ENCODE measurements around the gene TBCE. TPM values are rescaled to one million over a fixed set of nuclear protein-coding genes. Genes with fewer than 3 reads are reported as not detected.
A peak's percentile ranks its signal among the peaks of the same experiment; 100 is the strongest.

TBCE gene
- total and polyA plus RNA-seq, 7 donors, result 20.6 to 41.5 (median 26.8) TPM

- Histone ChIP-seq H3K4me3 (no peak overlapping the region), H3K4me1 (peaks cover 6% of the 10 kb centered on the region), H3K27me3 (ENCODE audit: insufficient read depth in 3 of 3, low read length in 2 of 3) (no peaks in the 10 kb centered on the region), H3K9me3 (no peaks in the 10 kb centered on the region), H3K36me3 (ENCODE audit: insufficient read depth in 1 of 2, low read depth in 1 of 2) (peaks cover 4 to 86% of the 10 kb centered on the region in 2 donors), H3K27ac (peak overlapping the region; percentile 11)
- DNase-seq, result no peak
- intact Hi-C loops (cut with DNase I), result no loop called here
- no peak for ATAC-seq
- no peak for TF ChIP-seq CTCF (IDR thresholded peaks at IDR 0.05)
- WGBS, 3 donors, result 97 to 99% (median 98%) methylated on average over 2 of the region's 2 CpGs
These were observed 118.3 kb downstream of the TBCE start for GRCh38 chr1:235485558-235485957.

DNA sequence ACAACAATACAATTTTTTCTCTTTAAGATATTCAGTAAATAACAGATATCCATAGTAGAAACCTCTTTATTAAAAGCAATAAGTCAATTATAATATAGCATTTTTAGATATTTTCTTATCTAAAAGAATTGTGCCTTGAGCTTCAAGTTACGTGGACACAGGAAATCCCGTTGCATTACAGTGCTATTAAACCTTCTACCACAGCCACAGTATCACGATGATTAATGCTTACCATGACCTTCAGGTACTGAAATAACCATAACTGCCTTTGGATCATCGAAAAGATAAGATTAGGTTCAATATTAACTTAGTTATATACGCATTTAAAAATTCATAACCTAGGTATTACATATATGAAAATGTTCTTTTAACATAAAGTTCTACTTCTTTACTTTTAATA lies 119.1 kb downstream of the TBCE start:
- DNase-seq, result no peak
- 62 to 67% (median 67%) methylated on average over 5 of the region's 5 CpGs for WGBS, 3 donors
- Histone ChIP-seq H3K27me3 (ENCODE audit: insufficient read depth in 3 of 3, low read length in 2 of 3) (no peaks in the 10 kb centered on the region), H3K4me3 (no peak overlapping the region), H3K27ac (no peak overlapping the region), H3K36me3 (ENCODE audit: insufficient read depth in 1 of 2, low read depth in 1 of 2) (peaks cover 4 to 83% of the 10 kb centered on the region in 2 donors), H3K4me1 (peaks cover 6% of the 10 kb centered on the region), H3K9me3 (no peaks in the 10 kb centered on the region)
- intact Hi-C loops (cut with DNase I), result no loop called here
- peak in 2 of 4 donors; percentile 42 to 45 for ATAC-seq
- no peak for TF ChIP-seq CTCF (IDR thresholded peaks at IDR 0.05)

GRCh38 chr1:235491644-235492043 lies 124.4 kb downstream of the TBCE start:
- Histone ChIP-seq H3K27ac (no peak overlapping the region), H3K4me1 (peaks cover 37% of the 10 kb centered on the region), H3K36me3 (ENCODE audit: insufficient read depth in 1 of 2, low read depth in 1 of 2) (peaks cover 9 to 61% of the 10 kb centered on the region in 2 donors), H3K27me3 (ENCODE audit: insufficient read depth in 3 of 3, low read length in 2 of 3) (no peaks in the 10 kb centered on the region), H3K4me3 (no peak overlapping the region), H3K9me3 (no peaks in the 10 kb centered on the region)
- no peak for TF ChIP-seq CTCF (IDR thresholded peaks at IDR 0.05)
- ATAC-seq (peak in 2 of 4 donors; percentile 30 to 31), DNase-seq (no peak)
- 48 to 71% (median 50%) methylated on average over 3 of the region's 3 CpGs for WGBS, 3 donors
- intact Hi-C loops (cut with DNase I), result no loop called here

DNA sequence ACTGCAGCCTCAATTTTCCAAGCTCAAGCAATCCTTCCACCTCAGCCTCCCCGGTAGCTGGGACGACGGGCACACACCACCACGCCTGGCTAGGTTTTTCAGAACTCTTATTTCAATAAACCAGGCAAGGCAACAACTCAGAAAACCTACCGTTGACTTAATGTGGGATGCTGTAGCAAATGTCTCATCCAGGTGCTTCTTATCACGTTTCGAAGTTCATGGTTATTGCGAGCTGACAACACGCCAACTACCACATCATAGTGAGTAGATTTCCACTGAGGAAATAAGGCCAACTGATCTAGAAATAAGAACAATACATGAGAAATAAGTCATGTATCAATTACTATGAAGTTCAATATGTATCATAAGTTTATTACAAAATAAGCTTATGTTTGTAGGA lies 127.3 kb downstream of the TBCE start:
- no peaks in the 10 kb centered on the region for H3K27me3 ChIP-seq (ENCODE audit: insufficient read depth in 3 of 3, low read length in 2 of 3)
- no peaks in the 10 kb centered on the region for H3K9me3 ChIP-seq
- ATAC-seq, result no peak
- H3K4me3 ChIP-seq, result no peak overlapping the region
- peaks cover 43% of the 10 kb centered on the region for H3K4me1 ChIP-seq
- TF ChIP-seq CTCF (IDR thresholded peaks at IDR 0.05), result no peak
- peak overlapping the region; percentile 68 for H3K27ac ChIP-seq
- DNase-seq, result no peak
- intact Hi-C loops (cut with DNase I), result no loop called here
- H3K36me3 ChIP-seq (ENCODE audit: insufficient read depth in 1 of 2, low read depth in 1 of 2), result peaks cover 9 to 37% of the 10 kb centered on the region in 2 donors
- WGBS, 3 donors, result 86 to 93% (median 88%) methylated on average over 9 of the region's 9 CpGs

GRCh38 chr1:235495030-235495429 lies 127.8 kb downstream of the TBCE start:
- H3K27me3 ChIP-seq (ENCODE audit: insufficient read depth in 3 of 3, low read length in 2 of 3), result no peaks in the 10 kb centered on the region
- H3K4me1 ChIP-seq, result peaks cover 42% of the 10 kb centered on the region
- no peak for TF ChIP-seq CTCF (IDR thresholded peaks at IDR 0.05)
- intact Hi-C loops (cut with DNase I), result no loop called here
- H3K27ac ChIP-seq, result peak overlapping the region; percentile 68
- no peak overlapping the region for H3K4me3 ChIP-seq
- ATAC-seq (no peak), DNase-seq (no peak)
- WGBS, 3 donors, result 93 to 95% (median 93%) methylated on average over 5 of the region's 5 CpGs
- peaks cover 9 to 36% of the 10 kb centered on the region in 2 donors for H3K36me3 ChIP-seq (ENCODE audit: insufficient read depth in 1 of 2, low read depth in 1 of 2)
- no peaks in the 10 kb centered on the region for H3K9me3 ChIP-seq
